ENCODE measurements around the gene IL1RAP.

The IL1RAP gene

GRCh38 chr3:190519886-190520285 lies 6.0 kb downstream of the IL1RAP start:
- Histone ChIP-seq H3K36me3 (ENCODE audit: insufficient read depth, low read length) (no peaks in the 10 kb centered on the region), H3K9ac (ENCODE audit: low read depth, low read length, poor library complexity, severe bottlenecking) (no peak overlapping the region), H3F3A (ENCODE audit: low read depth) (no peaks in the 10 kb centered on the region), H3K4me3 (ENCODE audit: low read length, poor library complexity, severe bottlenecking) (no peak overlapping the region), H3K4me1 (ENCODE audit: insufficient read depth, low read length, poor library complexity, severe bottlenecking) (peaks cover 4% of the 10 kb centered on the region), H3K4me2 (ENCODE audit: low read depth, low read length, poor library complexity, severe bottlenecking) (no peak overlapping the region), H3K27me3 (ENCODE audit: insufficient read depth, low read length, poor library complexity, severe bottlenecking) (no peaks in the 10 kb centered on the region), H4K20me1 (ENCODE audit: insufficient read depth, low read length, poor library complexity, severe bottlenecking) (no peaks in the 10 kb centered on the region), H3K79me2 (ENCODE audit: insufficient read depth, low read length) (no peaks in the 10 kb centered on the region), H3K9me2 (replicated peaks; ENCODE audit: low read depth, low read length) (no peaks in the 10 kb centered on the region), H2AFZ (ENCODE audit: low read length) (no peak overlapping the region), H3K9me3 (ENCODE audit: insufficient read depth, low read depth, low read length) (no peaks in the 10 kb centered on the region)
- TF ChIP-seq CTCF (conservative IDR thresholded peaks at IDR 0.05; ENCODE audit: low read length) (no peak), EZH2phosphoT487 (IDR thresholded peaks at IDR 0.05; ENCODE audit: borderline replicate concordance) (no peak)

DNA sequence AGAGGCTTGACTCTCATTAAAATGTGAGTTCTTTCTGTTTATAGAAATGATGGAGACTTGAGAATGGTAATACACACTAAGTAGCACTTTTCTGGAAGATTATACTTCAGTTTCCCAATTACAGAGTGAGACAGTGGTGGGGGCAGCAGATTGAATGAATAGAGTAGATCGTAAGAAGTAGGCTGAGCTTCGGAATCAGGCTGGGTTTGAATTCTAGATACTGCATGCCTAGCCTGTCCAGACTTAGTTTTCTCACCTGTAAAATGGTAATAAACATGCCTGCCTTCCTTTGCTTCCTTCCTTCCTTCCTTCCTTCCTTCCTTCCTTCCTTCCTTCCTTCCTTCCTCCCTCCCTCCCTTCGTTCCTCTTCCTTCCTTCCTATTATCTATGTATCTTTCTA lies 8.1 kb downstream of the IL1RAP start:
- no peaks in the 10 kb centered on the region for H3K36me3 ChIP-seq (ENCODE audit: insufficient read depth, low read length)
- H3K4me3 ChIP-seq (ENCODE audit: low read length, poor library complexity, severe bottlenecking) = no peak overlapping the region
- no peaks in the 10 kb centered on the region for H3K4me1 ChIP-seq (ENCODE audit: insufficient read depth, low read length, poor library complexity, severe bottlenecking)
- H3K4me2 ChIP-seq (ENCODE audit: low read depth, low read length, poor library complexity, severe bottlenecking) = no peak overlapping the region
- no peaks in the 10 kb centered on the region for H3F3A ChIP-seq (ENCODE audit: low read depth)
- no peak overlapping the region for H3K9ac ChIP-seq (ENCODE audit: low read depth, low read length, poor library complexity, severe bottlenecking)
- no peaks in the 10 kb centered on the region for H4K20me1 ChIP-seq (ENCODE audit: insufficient read depth, low read length, poor library complexity, severe bottlenecking)
- no peaks in the 10 kb centered on the region for H3K9me2 ChIP-seq (replicated peaks; ENCODE audit: low read depth, low read length)
- no peaks in the 10 kb centered on the region for H3K79me2 ChIP-seq (ENCODE audit: insufficient read depth, low read length)
- H3K27me3 ChIP-seq (ENCODE audit: insufficient read depth, low read length, poor library complexity, severe bottlenecking) = no peaks in the 10 kb centered on the region
- TF ChIP-seq CTCF (conservative IDR thresholded peaks at IDR 0.05; ENCODE audit: low read length) = no peak
- no peak for TF ChIP-seq EZH2phosphoT487 (IDR thresholded peaks at IDR 0.05; ENCODE audit: borderline replicate concordance)
- no peaks in the 10 kb centered on the region for H3K9me3 ChIP-seq (ENCODE audit: insufficient read depth, low read depth, low read length)
- no peak overlapping the region for H2AFZ ChIP-seq (ENCODE audit: low read length)

DNA sequence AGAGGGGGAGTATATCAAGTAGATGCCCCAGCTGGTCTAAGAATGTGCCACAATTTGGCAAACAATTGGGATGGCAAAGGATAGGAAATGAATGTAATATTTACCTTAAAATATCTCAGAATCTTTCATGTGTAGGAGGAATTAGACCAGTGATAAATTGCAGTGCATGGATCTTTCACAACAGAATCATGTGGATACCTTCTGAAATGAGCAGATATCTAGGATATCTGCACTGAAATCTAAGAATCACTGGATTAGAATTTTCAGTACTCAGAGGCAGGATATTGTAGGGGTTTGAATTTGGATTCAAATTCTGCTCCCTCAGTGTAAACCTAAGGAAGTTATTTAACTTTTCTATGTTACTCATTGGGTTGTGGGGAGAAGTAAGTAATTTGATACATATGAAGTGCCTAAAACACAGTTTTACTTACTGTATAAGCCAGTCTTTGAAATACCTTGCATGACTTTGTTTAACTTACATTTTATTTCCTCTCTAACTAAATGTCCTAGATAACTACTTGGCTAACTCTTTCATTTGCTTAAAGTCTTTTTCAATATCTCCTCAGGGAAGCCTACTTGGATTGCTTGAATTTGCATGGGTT lies 8.8 kb downstream of the IL1RAP start:
- H3K9ac ChIP-seq (ENCODE audit: low read depth, low read length, poor library complexity, severe bottlenecking) = no peak overlapping the region
- H3K4me2 ChIP-seq (ENCODE audit: low read depth, low read length, poor library complexity, severe bottlenecking) = no peak overlapping the region

More for the DNA sequence above, 8.8 kb downstream of the IL1RAP start:
- Histone ChIP-seq H3K27me3 (ENCODE audit: insufficient read depth, low read length, poor library complexity, severe bottlenecking) (no peaks in the 10 kb centered on the region), H2AFZ (ENCODE audit: low read length) (no peak overlapping the region), H3K4me3 (ENCODE audit: low read length, poor library complexity, severe bottlenecking) (no peak overlapping the region), H3K9me2 (replicated peaks; ENCODE audit: low read depth, low read length) (no peaks in the 10 kb centered on the region), H3K4me1 (ENCODE audit: insufficient read depth, low read length, poor library complexity, severe bottlenecking) (peaks cover 2% of the 10 kb centered on the region), H3K36me3 (ENCODE audit: insufficient read depth, low read length) (no peaks in the 10 kb centered on the region), H3F3A (ENCODE audit: low read depth) (no peaks in the 10 kb centered on the region), H3K9me3 (ENCODE audit: insufficient read depth, low read depth, low read length) (no peaks in the 10 kb centered on the region), H3K79me2 (ENCODE audit: insufficient read depth, low read length) (no peaks in the 10 kb centered on the region), H4K20me1 (ENCODE audit: insufficient read depth, low read length, poor library complexity, severe bottlenecking) (no peaks in the 10 kb centered on the region)
- no peak for TF ChIP-seq EZH2phosphoT487 (IDR thresholded peaks at IDR 0.05; ENCODE audit: borderline replicate concordance)
- no peak for TF ChIP-seq CTCF (conservative IDR thresholded peaks at IDR 0.05; ENCODE audit: low read length)
